Amniotic epithelial cell (primary cell): ENCODE data around the gene ZNF181.
"Not testable (repeated sequence)": the region's sequence is repeated elsewhere in the genome, so short reads cannot be mapped to it uniquely, and the experiment has no call there.

Source experiments
- DNase-seq: peaks from one replicate; pipeline ENCODE4 v3.0.0-alpha.2; 2010; ENCODE audit warnings: low read depth

The ZNF181 gene

GRCh38 chr19:34733746-34734536 is at the start of gene ZNF181:
ZNF181 (plus strand) TSS chr19:34734243; CDS start chr19:34735038, 795 bp downstream.
- peak; percentile 91 for DNase-seq

GRCh38 chr19:34685266-34685665 is 48.8 kb upstream of the ZNF181 start:
- DNase-seq = not testable (repeated sequence)

GRCh38 chr19:34686455-34686854 is 47.6 kb upstream of the ZNF181 start:
- DNase-seq = peak; percentile 21

- DNase-seq = no peak
These were observed 46.7 kb upstream of the ZNF181 start for GRCh38 chr19:34687348-34687747.

- no peak for DNase-seq
These were observed 45.5 kb upstream of the ZNF181 start for GRCh38 chr19:34688592-34688991.

- no peak for DNase-seq
These were observed 43.7 kb upstream of the ZNF181 start for GRCh38 chr19:34690372-34690771.

- DNase-seq = no peak
These were observed 41.5 kb upstream of the ZNF181 start for GRCh38 chr19:34692549-34692948.

GRCh38 chr19:34707661-34708060 is 26.4 kb upstream of the ZNF181 start:
- DNase-seq = no peak

- DNase-seq = no peak
These were observed 22.2 kb upstream of the ZNF181 start for GRCh38 chr19:34711890-34712289.

GRCh38 chr19:34712395-34713261 is 21.4 kb upstream of the ZNF181 start:
- peak; percentile 75 for DNase-seq

GRCh38 chr19:34713262-34713637 is 20.8 kb upstream of the ZNF181 start:
- no peak for DNase-seq

GRCh38 chr19:34715357-34715756 is 18.7 kb upstream of the ZNF181 start:
- DNase-seq = no peak

GRCh38 chr19:34722353-34722752 is 11.7 kb upstream of the ZNF181 start:
- DNase-seq = no peak

- no peak for DNase-seq
These were observed 8.6 kb upstream of the ZNF181 start for GRCh38 chr19:34725400-34725799.

GRCh38 chr19:34731019-34731829 is 2.8 kb upstream of the ZNF181 start:
- no peak for DNase-seq

- DNase-seq = no peak
These were observed 2.1 kb upstream of the ZNF181 start for GRCh38 chr19:34731964-34732363.

GRCh38 chr19:34732612-34733211 is 1.3 kb upstream of the ZNF181 start:
- DNase-seq = no peak

GRCh38 chr19:34733266-34733745 is 737 bp upstream of the ZNF181 start:
- no peak for DNase-seq

- peak; percentile 93 for DNase-seq
These were observed 577 bp downstream of the ZNF181 start for GRCh38 chr19:34734537-34735103.

- no peak for DNase-seq
These were observed 11.1 kb downstream of the ZNF181 start for GRCh38 chr19:34744896-34745690.

GRCh38 chr19:34757441-34757840 is 23.4 kb downstream of the ZNF181 start:
- DNase-seq = no peak
